Prostate gland (tissue), 2 donors: ENCODE data around the gene CDC34. TPM values are rescaled to one million over a fixed set of nuclear protein-coding genes. Genes with fewer than 3 reads are reported as not detected.

Source experiments
- DNase-seq: peaks from one replicate; pipeline ENCODE4 v3.0.0-alpha.2; 2019; ENCODE audit warnings: low spot score
- H3K27ac ChIP-seq, 2 donors: fragments of 200-600 bp; sonication (generic); 2 replicates each; pipeline ENCODE4 v1.5.1; 2017 to 2019
- H3K27me3 ChIP-seq: fragments of 200-600 bp; sonication (generic); replicated peaks from 2 replicates; pipeline ENCODE4 v1.5.1; 2019; ENCODE audit not compliant: insufficient read depth
- H3K36me3 ChIP-seq, 2 donors: fragments of 200-600 bp; sonication (generic); 1 replicate in 1 of 2; 2 replicates in 1 of 2; pipeline versions ENCODE4 v1.5.1 to v1.8.1; 2017 to 2019
- H3K4me1 ChIP-seq: fragments of 200-600 bp; sonication (generic); replicated peaks from 2 replicates; pipeline ENCODE4 v1.5.1; 2019
- H3K4me3 ChIP-seq, 2 donors: fragments of 200-600 bp; sonication (generic); 2 replicates each; pipeline ENCODE4 v1.5.1; 2017 to 2019
- H3K9me3 ChIP-seq: fragments of 200-600 bp; sonication (generic); 2 replicates; pipeline ENCODE4 v1.5.1; 2017
- CTCF ChIP-seq, 4 experiments: fragments of 200-600 bp in 2 of 4; fragments of 450-650 bp in 2 of 4; sonication (generic) in 2 of 4; IDR thresholded peaks; 1 replicate in 3 of 4; 2 replicates in 1 of 4; pipeline ENCODE4 v1.5.1; 2016 to 2019; ENCODE audit warnings: antibody characterized with exemption in 4 of 4, mild to moderate bottlenecking in 2 of 4, moderate library complexity in 2 of 4
- POLR2A ChIP-seq: fragments of 450-650 bp; IDR thresholded peaks from one replicate; pipeline ENCODE4 v1.6.1; 2016; ENCODE audit warnings: antibody characterized with exemption, mild to moderate bottlenecking
- POLR2AphosphoS5 ChIP-seq: sonication (generic); formaldehyde crosslinking; IDR thresholded peaks from one replicate; pipeline ENCODE4 v1.6.1; 2017; ENCODE audit warnings: antibody characterized with exemption
- WGBS: methylation state at CpG from one replicate; pipeline ENCODE4 v1.1.5; 2018; 5-methylcytosine and 5-hydroxymethylcytosine counted together
- intact Hi-C: fragments of 100-400 bp; cut with DNase I; formaldehyde crosslinking; loops from one replicate; pipeline ENCODE4 v1.14.2; 2022
- total RNA-seq, 2 donors: library from RNA; depleted of rRNA; stranded (reverse); fragments of >200 nt; gene quantifications; one replicate each; pipeline ENCODE4 v1.1.0, GENCODE V29; 2016

CDC34 gene
- total RNA-seq, 2 donors from 2014 or later = 93.4 to 159 TPM

DNA sequence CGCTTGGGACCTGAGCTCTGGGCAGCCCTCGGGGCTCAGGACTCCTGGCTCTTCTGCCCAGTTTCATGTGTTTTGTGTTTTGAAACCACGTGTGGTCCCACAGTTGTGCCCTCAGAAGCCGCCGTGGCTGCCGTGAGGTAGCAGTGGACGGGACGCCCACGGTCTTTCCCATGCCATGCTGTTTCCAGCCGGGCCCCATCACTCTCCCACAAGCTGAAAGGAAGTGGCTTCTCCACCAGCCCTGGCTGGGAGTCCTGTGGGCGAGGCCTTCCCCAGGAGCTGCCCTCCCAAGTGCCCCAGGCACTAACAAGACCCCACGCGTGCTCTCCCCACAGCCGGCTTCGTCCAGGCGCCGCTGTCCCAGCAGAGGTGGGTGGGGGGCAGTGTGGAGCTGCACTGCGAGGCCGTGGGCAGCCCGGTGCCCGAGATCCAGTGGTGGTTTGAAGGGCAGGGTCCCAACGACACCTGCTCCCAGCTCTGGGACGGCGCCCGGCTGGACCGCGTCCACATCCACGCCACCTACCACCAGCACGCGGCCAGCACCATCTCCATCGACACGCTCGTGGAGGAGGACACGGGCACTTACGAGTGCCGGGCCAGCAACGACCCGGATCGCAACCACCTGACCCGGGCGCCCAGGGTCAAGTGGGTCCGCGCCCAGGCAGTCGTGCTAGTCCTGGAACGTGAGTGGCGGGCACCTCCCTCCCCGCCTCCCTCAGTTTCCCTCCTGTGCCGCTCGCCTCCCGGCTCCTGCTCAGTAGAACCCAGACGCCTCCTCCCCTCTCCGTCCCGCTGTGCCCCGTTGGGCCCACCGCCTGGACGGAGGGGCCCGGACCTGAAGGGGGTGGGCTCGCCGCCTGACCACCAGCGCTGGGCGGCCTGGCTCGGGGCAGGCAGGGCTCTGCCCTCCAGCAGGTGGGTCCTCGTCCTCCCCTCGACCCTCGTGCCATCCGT lies 46.2 kb downstream of the CDC34 start:
- peaks cover 11 to 17% of the 10 kb centered on the region in 2 donors for H3K36me3 ChIP-seq
- peaks cover 18% of the 10 kb centered on the region for H3K4me1 ChIP-seq
- WGBS = 86% methylated on average over 63 of the region's 66 CpGs
- TF ChIP-seq POLR2A (no peak), CTCF (IDR thresholded peaks at IDR 0.05) (no peak), POLR2AphosphoS5 (no peak)
- H3K9me3 ChIP-seq = no peaks in the 10 kb centered on the region
- H3K4me3 ChIP-seq = no peak overlapping the region
- H3K27me3 ChIP-seq = no peaks in the 10 kb centered on the region
- H3K27ac ChIP-seq = no peak overlapping the region
- intact Hi-C loops = no loop called here
- DNase-seq = no peak

- intact Hi-C loops = no loop called here
- H3K9me3 ChIP-seq = no peaks in the 10 kb centered on the region
- H3K36me3 ChIP-seq = peaks cover 11 to 21% of the 10 kb centered on the region in 2 donors
- peaks cover 17% of the 10 kb centered on the region for H3K4me1 ChIP-seq
- TF ChIP-seq CTCF (IDR thresholded peaks at IDR 0.05) = no peak
- no peak for DNase-seq
- WGBS = 90% methylated on average over 40 of the region's 46 CpGs
- no peaks in the 10 kb centered on the region for H3K27me3 ChIP-seq
- no peak overlapping the region for H3K4me3 ChIP-seq
- no peak overlapping the region for H3K27ac ChIP-seq
These were observed 47.7 kb downstream of the CDC34 start for GRCh38 chr19:579111-579841.

DNA sequence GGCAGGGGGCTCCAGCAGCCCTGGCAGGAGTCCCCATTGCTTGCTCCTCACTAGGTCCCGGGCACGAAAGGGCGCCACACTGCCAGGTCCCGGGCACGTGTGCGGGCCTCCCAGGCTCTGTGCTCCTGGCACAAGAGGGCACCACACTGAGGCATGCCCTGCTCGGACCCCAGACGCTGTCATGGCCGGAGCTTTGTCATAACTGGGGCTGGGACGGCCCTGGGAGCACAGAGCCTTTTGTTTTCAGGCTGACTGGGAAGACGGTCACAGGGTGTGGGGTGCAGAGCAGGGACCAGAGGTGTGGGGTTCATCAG lies 48.2 kb downstream of the CDC34 start:
- Histone ChIP-seq H3K36me3 (peaks cover 11 to 21% of the 10 kb centered on the region in 2 donors), H3K27ac (no peak overlapping the region), H3K4me3 (no peak overlapping the region), H3K9me3 (no peaks in the 10 kb centered on the region), H3K27me3 (no peaks in the 10 kb centered on the region), H3K4me1 (peaks cover 12% of the 10 kb centered on the region)
- DNase-seq = no peak
- intact Hi-C loops = no loop called here
- no peak for TF ChIP-seq POLR2AphosphoS5
- no peak for TF ChIP-seq POLR2A
- TF ChIP-seq CTCF (IDR thresholded peaks at IDR 0.05) = no peak
- WGBS = 90% methylated on average over 11 of the region's 11 CpGs

GRCh38 chr19:580274-580835 lies 48.8 kb downstream of the CDC34 start:
- H3K27ac ChIP-seq = no peak overlapping the region
- intact Hi-C loops = no loop called here
- H3K4me3 ChIP-seq = no peak overlapping the region
- DNase-seq = no peak
- no peaks in the 10 kb centered on the region for H3K27me3 ChIP-seq
- H3K4me1 ChIP-seq = peaks cover 7% of the 10 kb centered on the region
- WGBS = 90% methylated on average over 21 of the region's 22 CpGs
- peaks cover 11 to 21% of the 10 kb centered on the region in 2 donors for H3K36me3 ChIP-seq
- H3K9me3 ChIP-seq = no peaks in the 10 kb centered on the region
- TF ChIP-seq POLR2AphosphoS5 (no peak), CTCF (IDR thresholded peaks at IDR 0.05) (no peak), POLR2A (no peak)
